DMS153 treated with DMSO at 0.1 percent for 48 hours (cell line): Measurements from ENCODE around the gene TMEM140.
"Not testable (repeated sequence)": the region's sequence is repeated elsewhere in the genome, so short reads cannot be mapped to it uniquely, and the experiment has no call there.

ENCODE experiments used
- DNase-seq: peaks from one replicate; lab custom pipeline; 2025; ENCODE audit not compliant: unreplicated experiment; lab: John Stamatoyannopoulos, UW

Gene TMEM140

DNA sequence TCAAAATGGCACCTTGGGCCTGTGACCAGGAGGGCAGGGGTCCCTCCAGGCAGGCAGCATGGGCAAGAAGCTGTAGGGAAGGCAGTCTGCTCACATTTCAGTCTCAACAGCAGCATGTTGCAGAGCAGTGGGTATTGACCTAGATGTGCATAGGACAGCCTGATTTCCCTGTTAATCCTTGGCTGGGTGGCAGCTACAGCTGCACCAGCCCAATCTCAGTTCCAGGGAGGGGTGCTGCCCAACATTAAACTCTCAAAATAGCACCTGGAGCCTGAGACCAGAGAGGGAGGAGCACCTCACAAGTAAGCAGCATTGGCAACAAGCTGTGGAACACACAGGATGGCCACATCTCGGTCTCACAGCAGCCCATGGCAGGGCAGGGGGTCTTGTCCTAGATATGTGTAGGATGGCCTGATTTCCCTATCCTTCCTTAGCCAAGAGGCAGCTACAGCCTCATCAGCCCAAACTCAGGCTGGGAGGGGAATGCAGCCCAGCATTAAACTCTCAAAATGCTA is 10.3 kb downstream of the TMEM140 start:
- no peak for DNase-seq

DNA sequence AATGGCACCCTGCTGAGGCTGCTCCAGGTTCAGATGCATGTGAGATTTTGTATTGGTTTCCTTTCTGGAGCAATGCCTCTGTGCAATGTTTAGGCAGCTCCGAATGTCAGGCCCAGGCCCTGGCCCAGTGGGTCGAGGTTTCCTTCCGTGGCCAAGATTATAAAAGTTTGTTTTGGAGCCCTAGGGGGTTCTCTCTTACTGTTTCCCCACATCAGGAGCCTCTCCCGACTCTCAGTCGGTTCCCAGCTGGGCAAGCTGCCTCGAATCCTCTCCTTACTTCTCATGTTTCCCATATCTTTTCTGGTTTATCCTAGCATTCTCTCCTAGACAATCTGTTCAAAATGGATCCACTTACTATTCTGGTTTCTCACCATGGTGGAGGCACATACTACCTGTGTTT is 11.0 kb downstream of the TMEM140 start:
- no peak for DNase-seq

DNA sequence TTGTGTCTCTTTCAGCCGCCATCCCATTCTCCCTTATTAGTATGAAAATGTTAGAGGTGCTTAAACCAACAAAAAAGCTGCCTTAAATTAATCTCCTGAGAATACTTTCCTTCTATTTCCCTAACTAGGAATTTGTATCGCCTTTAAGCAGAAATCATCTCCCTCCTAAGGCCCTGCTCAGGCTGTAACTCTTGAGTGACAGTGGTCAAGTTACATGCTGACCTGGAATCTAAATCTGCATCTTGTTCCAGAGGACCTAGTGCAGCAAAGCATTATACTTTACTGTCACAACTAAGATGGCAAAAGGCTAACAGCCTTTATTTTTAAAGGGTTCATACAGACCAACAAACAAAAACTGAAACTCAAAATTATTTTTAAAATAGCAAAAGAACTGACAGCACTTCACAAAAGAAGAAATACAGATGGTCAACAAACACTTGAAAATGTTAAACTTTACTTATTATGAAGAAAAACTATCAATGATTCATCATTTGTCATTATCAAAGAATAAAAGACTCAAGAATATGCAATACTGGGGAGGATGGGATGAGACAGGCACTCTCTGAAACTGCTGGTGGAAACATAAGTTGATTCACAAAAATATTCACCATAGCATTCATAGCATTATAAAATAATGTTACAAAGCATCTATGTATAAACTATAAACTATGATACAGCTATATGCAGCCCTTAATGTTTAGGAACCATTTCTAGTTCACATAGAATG is 11.7 kb downstream of the TMEM140 start:
- DNase-seq, result no peak

DNA sequence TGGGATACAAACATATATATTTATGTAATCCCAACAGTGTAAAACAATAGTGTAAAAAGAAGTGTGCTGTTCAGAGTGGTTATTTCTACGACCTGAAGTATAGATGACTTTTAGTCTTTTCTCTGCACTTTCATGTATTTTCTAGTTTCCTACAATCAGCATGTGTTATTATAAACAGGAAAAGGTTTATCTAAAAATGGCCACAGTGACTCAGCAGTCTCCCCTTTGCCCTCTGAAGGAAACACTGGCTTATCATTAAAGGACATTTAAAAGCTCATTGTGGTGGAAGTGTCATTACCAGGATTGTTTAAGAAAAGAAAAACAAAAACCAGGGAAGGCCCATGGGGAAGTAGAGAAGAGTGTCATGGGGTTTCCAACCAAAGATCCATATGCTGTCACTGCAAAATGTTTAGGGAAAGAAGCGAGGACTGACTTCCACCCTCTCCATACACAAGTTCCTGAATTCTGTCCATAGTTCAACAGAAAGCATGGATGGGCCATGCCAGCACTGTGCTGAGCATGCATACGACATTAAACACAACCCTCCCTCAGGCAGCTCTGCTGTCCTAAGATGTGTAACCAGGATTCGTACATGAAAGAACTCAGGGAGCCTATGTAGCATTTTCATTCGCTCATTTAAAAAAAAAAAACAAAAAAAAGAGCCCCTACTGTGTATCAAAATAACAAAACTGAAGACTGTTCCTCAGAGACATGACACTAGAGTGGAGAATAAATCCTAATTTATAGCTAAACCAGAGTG is 12.4 kb downstream of the TMEM140 start:
- DNase-seq, result no peak

DNA sequence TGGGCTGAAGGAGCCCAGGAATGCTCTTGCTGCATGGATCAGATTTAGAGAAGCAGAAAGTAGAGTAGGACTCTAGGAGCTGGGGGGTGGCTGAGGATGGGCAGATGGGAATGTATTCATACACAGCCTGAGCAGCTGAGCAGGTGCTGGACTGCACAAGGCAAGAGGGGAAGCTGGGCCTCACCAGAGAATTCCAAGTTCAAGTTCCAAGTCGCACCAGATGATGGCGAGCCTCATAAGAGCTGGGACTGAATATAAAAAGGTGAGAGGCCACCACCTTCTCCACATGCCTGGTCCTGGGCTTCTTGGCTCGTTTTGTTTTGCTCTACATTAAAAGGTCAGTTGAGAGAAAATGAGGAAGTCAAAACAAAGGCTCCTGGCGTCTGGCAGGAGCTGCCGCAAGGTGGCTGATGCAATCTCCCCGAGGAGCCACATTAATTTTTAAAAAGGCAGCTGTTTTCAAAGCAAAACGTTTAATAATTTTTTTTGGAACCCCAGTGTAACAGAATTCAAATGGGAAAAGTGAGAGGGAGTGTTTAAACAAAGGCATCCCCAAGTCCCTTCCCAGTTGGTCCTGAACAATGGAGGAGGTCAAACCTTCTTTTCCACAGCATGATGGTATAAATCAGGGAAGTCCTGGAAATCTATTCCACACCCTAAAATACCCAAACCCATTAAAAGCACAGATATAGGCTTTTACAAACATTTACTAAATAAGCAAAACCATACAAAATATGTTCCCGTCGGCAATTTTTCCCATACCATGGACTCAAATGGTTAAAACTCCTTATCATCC is 13.2 kb downstream of the TMEM140 start:
- no peak for DNase-seq

DNA sequence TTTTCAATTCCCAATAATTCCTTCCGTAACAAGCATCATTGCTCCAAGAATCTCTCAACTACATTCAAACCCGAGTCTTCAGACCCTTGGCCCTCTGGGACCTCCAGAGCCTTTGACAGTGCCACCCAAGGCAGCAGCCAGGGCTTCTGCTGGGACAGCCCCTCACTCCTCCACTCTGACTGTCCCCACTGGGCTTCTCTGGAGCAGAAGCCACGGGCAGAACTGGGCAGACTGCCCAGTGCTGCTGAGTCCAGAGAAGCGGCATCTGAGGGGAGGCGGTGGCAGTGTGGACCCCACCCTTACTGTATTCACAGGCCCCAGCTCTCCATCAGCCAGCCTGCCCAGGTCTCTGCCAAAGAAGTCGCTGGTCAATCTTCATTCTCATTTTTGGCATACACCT is 13.8 kb downstream of the TMEM140 start:
- no peak for DNase-seq

DNA sequence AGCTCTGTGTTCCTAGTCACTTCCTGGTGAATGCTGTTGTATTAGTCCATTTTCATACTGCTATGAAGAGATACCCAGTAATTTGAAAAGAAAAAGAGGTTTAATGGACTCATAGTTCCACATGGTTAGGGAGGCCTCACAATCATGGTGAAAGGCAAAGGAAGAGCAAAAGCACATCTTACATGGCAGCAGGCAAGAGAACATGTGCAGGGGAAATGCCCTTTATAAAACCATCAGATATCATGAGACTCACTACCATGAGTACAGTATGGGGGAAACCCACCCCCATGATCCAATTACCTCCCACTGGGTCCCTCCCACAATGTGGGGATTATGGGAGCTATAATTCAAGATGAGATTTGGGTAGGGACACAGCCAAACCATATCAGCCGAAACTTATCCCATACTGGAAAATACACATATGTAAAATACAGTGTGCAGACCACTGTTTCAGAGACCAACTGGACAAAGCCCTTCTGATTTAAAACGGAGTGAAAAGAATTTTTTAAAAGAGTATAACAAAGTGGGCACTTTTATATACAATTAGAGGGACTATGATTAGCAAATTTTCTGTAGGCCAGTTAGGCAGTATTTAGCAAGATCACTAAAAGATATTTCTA is 14.6 kb downstream of the TMEM140 start:
- no peak for DNase-seq

DNA sequence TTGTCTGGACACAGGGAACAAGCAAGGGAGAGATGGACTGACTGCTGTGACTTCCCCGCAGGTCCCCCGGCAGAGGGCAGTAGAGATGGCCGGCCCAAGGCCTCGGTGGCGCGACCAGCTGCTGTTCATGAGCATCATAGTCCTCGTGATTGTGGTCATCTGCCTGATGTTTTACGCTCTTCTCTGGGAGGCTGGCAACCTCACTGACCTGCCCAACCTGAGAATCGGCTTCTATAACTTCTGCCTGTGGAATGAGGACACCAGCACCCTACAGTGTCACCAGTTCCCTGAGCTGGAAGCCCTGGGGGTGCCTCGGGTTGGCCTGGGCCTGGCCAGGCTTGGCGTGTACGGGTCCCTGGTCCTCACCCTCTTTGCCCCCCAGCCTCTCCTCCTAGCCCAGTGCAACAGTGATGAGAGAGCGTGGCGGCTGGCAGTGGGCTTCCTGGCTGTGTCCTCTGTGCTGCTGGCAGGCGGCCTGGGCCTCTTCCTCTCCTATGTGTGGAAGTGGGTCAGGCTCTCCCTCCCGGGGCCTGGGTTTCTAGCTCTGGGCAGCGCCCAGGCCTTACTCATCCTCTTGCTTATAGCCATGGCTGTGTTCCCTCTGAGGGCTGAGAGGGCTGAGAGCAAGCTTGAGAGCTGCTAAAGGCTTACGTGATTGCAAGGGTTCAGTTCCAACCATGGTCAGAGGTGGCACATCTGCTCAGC is 16.6 kb downstream of the TMEM140 start:
- no peak for DNase-seq

DNA sequence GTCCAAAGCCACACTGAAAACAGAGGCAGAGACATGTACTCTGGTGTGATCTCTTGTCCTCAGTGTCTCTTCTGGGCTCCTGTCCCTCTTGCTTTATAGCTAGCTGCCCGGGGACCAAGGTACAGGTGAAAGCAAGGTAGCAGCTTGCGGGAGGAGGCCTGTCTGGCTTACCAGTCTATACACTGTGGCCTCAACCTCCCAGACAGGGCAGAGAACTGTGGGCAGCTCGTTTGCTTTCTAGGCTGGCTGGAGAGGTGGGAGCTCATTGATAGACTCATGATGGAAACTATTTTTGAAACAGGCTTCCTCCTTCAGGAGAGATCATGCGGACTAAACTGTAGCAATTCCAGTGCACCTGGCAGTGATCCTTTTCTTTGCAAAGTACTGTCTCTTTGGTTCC is 18.0 kb downstream of the TMEM140 start:
- DNase-seq, result no peak

DNA sequence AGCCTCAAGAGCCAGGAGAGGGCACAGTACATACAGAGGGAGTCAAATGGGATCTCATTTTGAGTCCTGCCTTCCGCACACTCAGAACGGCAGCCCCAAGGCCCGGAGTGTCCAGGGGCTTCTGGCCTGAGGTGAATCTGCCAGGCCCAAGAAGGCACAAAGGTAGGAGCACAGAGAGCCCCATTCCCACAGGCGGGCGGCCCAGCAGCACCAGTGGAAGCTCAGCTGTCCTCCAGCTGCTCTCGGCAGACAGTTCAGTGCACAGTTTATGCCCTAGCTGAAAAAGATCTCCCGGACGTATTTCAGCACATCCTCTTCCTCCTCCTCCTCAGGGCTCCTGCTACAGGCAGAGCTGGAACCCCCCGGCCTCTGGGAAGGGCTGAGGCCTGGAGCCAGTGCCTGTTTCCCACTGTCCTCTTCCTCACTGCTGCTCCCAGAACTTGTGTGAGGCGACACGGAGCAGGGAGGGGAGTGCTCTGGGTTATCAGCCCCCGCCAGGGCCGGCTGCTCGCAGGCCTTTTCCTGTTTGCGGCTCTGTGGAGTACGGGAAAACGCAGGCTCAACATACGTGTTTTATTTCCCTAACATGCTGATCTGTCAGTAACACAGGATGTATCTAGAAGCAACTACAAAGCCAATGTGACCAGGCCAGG is 18.6 kb downstream of the TMEM140 start:
- no peak for DNase-seq

DNA sequence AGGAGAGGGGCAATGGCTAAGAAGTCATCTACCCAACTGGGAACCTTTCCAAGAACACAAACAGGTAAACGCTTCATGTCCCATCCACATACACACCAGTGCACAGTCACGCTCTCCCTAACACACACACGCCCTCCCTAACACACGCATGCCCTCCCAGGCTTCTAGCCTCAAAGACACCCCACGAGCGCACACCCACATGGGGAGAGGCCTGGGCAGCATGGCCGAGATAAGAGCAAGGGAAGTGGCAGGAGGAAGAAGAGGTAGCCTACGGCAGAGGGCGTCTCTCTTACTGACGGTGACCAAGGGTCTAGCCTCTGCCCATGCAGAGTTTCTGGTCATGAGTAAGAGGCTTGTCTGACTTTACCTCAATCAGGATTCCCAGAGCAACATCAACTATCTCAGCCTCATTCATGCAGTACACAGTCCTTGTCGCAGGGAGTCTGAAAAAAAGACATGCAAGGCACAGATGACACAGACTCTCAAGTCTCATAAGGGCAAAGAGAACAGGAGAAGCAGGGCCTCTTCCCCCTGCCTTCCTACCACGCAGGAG is 19.6 kb downstream of the TMEM140 start:
- DNase-seq, result no peak

DNA sequence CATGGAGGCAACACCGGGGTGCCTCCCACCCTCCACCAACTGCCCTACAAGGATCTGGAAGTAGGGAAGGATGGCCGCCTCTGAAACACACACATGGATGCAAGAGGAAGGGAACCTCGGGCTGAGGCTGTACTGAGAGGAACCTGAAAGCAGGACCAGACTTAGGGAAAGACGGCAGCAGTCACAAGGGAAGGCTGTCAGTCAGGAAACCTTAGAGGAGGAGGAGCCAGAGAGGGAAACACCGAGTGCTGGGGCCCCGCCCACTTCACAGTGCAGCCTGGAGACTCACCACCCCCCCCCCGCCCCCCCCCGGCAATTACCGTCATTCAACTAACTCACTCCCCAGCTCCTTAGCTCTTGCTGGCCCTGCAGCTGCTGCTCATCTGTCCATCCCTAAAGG is 20.1 kb downstream of the TMEM140 start:
- no peak for DNase-seq

DNA sequence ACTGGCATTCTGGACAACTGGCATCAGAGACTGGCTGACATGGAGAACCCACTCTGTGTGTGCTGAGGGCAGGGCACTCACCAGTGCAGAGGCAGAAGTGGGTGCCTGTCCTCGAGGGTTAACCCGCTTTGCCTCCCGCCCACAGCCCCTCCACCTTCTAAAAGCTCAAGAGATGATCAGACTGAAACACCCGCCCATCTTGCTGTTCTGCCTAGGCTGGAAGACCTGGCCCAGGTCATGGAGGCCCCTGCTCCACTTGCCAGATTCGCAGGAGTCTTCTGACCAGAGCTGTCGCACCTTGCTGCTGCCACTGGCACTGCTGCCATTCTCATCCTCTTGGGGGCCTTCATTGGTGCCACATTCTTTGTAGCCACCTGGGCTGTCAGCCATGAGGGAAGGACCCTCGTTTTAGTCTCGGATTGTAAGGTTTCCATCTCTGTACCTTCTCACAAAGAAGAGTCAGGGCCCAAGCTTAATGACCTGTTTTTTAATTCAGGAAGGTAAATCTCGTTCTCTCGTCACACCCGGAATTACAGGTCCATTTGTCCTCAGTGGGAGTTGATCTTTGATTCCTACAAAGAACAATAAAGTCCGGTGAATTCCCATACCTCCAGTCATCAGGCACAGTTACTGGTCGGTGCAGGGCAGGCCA is 20.7 kb downstream of the TMEM140 start:
- DNase-seq, result no peak

DNA sequence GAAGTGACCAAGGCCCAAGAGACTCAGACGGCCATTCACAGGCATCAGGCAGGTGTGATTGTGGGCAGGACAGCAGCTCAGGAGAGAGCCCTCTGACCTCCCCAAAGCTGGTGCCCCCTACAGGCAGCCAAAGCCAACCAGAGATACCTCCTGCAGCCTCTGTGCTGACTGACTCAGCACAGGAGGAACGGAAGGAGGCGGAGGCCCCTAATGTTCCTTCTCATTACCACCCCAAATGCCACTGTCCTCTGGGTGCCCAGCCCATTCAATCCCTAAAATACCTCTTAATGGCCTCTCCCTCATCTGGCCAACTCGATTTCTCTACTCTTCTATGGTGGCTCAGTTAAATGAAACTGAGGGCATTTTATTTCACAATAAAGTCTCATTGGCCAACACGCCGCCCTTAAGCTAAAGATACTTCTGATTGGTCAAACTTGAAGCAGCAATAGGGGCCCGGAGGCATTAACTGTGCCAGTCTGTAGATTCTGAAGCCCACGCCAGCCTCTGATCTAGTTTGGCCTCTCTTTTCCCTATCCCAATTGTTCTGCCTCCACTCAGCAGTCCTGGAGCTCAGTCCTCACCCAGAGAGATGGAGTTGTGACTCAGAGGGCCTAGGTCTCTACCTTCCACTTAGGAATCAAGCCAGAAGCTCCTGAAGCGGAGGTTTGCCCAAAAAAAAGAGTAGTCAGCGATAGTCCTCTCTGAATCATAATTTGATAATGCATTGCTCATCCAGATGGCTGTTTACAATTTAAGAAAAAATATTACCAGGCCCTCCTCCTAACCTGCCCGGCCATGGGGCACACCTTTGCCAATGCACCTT is 21.5 kb downstream of the TMEM140 start:
- no peak for DNase-seq

DNA sequence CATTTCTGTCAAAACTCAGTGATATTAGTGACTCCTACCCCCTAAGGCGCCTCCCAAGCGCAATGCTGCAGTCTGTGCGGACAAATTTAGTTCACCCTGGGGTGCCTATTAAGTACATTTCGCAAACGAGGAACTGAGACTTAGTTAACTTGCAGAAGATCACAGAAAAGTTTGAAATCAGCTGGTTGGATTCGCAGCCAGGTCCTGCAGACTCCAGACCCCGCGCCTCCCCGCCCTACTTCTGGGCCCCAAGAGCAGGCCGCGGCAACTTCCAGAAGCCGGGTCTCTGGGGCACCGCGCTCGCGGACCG is 22.0 kb downstream of the TMEM140 start:
- DNase-seq, result no peak

DNA sequence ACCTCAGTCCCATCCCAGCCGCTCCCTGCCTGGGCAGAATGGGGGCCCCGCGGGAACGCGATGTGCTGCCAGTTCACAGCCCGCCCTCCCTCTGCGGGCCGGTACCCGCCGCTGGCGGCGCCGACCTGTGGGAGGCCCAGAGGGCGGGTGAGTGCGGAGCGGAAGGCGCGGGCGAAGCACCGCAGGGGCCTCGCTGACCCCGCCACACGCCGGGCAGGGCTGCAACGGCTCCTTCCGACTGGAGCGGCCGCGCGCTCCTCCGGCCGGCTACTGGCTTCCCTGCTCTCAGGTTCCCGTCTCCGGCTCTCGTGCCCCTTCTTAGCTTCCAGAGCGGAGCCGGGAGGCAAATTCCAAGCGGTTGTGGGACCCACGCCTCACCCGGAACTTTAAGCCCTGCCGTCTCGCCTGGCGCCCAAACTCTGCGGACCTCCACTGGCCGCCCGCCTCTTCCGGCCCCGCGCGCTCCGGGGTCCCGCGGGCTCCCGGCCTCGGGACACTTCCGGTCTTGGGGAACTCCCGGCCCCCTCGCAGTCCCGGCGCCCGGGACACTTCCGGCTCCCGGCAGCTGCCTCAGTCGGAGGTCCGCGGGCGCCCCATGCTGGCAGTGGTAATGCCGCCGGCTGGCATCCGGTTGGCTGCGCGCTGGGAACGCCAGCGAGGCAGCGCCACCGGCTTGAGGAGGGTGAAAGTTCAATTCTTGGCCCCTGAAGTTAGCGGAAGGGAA is 22.6 kb downstream of the TMEM140 start, which contains the start of gene CYREN:
TSS of gene CYREN (minus strand) at position 434 of the 724 bp plus-strand sequence. CDS start 1,785 bp downstream, outside the sequence.
- peak; percentile 81 for DNase-seq

DNA sequence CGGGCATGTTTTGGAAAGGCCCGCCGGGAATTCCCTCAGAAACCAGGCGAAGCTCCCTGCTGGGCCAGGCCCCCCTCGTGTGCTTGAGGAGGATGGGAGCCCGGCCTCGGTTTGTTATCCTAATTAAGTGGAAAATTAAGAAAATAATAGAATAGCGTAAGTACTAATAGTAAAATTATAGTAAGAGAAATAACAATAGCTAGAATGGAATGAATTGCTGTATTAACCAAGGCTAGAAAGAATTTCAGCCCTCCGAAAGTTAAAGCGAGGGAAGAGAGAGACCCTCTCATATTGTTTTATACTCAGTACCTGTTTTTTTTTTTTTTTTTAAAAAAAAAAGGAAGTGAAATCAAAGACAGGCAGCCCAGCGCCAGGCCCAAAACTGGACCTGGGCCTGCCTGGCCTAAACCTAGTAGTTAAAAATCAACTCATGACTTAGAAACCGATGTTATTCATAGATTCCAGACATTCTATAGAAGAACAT is 23.2 kb downstream of the TMEM140 start:
- not testable (repeated sequence) for DNase-seq
